ENCODE measurements around the gene DGKI.

Gene DGKI

DNA sequence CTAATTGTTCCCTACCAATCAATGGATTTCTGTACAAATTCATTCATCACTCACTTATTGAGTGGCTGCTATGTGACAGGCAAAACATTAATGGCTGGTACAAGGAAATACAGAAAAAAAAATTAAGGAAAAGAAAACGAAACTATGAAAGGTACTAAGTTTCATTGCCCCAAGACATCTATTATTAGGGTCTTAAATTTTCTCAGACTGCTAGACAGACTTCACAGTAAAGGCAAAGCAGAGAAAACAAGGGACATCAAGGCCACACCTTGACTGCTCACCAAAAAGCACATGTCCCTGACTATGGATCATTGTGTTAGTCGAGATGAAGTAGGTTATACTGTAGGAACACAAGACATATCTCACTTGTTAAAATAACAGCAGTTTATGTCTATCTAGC, 36.5 kb downstream of the DGKI start:
- CTCF ChIA-PET = no interaction called here
- TF ChIP-seq FOXA1 (IDR thresholded peaks at IDR 0.05) (no peak), ZNF384 (IDR thresholded peaks at IDR 0.05) (no peak)
- POLR2A ChIA-PET = no interaction called here
- no peak for DNase-seq (ENCODE audit: extremely low spot score)

DNA sequence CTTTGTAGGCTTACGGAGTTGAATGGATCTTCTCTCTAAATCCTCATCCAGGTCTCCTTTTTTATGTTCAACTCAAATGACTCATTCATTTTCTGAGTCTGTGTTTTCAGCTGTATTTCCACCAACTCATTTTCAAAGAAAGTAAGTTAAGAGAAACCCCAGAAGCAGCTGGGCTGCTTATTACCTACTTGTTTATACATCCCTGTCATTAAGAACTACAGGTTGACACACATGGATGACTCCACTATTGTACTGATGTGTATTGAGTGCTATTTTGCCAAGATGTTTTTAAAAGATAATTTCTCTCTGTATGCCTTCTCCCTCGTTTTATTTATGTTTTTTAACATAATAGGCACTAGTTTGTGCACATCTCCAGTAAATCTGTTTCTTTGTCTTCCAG, 41.9 kb downstream of the DGKI start:
- ChIA-PET CTCF (no interaction called here), POLR2A (no interaction called here)
- DNase-seq (ENCODE audit: extremely low spot score) = no peak
- TF ChIP-seq NFRKB (IDR thresholded peaks at IDR 0.05) (no peak), L3MBTL2 (conservative IDR thresholded peaks at IDR 0.05) (no peak), ELF4 (IDR thresholded peaks at IDR 0.05) (no peak), FOXM1 (IDR thresholded peaks at IDR 0.05; ENCODE audit: borderline replicate concordance) (no peak), LEF1 (IDR thresholded peaks at IDR 0.05; ENCODE audit: borderline replicate concordance) (no peak), SP1 (IDR thresholded peaks at IDR 0.05) (no peak), ARNT (IDR thresholded peaks at IDR 0.05) (no peak), FOXK2 (IDR thresholded peaks at IDR 0.05) (no peak), FOXA1 (IDR thresholded peaks at IDR 0.05) (no peak), ZNF384 (IDR thresholded peaks at IDR 0.05) (no peak), SUZ12 (IDR thresholded peaks at IDR 0.05) (no peak), BHLHE40 (IDR thresholded peaks at IDR 0.05; ENCODE audit: borderline replicate concordance) (no peak), CTBP1 (IDR thresholded peaks at IDR 0.05; ENCODE audit: borderline replicate concordance) (no peak), HDGF (IDR thresholded peaks at IDR 0.05; ENCODE audit: borderline replicate concordance) (no peak), TARDBP (IDR thresholded peaks at IDR 0.05) (no peak)
- TF ChIP-seq, protein P1, sequence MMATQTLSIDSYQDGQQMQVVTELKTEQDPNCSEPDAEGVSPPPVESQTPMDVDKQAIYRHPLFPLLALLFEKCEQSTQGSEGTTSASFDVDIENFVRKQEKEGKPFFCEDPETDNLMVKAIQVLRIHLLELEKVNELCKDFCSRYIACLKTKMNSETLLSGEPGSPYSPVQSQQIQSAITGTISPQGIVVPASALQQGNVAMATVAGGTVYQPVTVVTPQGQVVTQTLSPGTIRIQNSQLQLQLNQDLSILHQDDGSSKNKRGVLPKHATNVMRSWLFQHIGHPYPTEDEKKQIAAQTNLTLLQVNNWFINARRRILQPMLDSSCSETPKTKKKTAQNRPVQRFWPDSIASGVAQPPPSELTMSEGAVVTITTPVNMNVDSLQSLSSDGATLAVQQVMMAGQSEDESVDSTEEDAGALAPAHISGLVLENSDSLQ (IDR thresholded peaks at IDR 0.05) = no peak

DNA sequence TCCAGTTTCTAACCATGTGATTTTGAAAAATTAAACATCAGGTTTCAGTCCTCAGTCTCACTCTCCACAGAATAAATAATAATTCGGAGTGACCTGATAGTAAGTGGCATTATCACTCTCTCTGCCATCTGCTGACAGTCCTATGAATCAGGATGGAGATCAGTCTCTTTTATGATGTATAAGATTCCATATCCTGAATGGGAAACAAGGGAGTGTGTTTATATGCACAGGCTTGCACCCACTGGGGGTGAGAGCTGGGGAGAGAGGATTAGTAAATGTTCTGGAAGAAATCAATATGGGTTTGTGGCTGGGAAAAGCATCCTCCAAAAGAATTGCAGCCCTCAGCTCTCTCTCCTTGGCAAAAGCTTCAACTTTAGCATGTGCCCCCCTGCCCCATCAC, 45.3 kb downstream of the DGKI start:
- no peak for DNase-seq (ENCODE audit: extremely low spot score)
- ChIA-PET POLR2A (no interaction called here), CTCF (no interaction called here)
- TF ChIP-seq FOXM1 (IDR thresholded peaks at IDR 0.05; ENCODE audit: borderline replicate concordance) (no peak), ZNF384 (IDR thresholded peaks at IDR 0.05) (no peak), L3MBTL2 (conservative IDR thresholded peaks at IDR 0.05) (no peak), SP1 (IDR thresholded peaks at IDR 0.05) (no peak), CTBP1 (IDR thresholded peaks at IDR 0.05; ENCODE audit: borderline replicate concordance) (no peak), ARNT (IDR thresholded peaks at IDR 0.05) (no peak), SUZ12 (IDR thresholded peaks at IDR 0.05) (no peak), FOXA1 (IDR thresholded peaks at IDR 0.05) (no peak), TARDBP (IDR thresholded peaks at IDR 0.05) (no peak), LEF1 (IDR thresholded peaks at IDR 0.05; ENCODE audit: borderline replicate concordance) (no peak)

DNA sequence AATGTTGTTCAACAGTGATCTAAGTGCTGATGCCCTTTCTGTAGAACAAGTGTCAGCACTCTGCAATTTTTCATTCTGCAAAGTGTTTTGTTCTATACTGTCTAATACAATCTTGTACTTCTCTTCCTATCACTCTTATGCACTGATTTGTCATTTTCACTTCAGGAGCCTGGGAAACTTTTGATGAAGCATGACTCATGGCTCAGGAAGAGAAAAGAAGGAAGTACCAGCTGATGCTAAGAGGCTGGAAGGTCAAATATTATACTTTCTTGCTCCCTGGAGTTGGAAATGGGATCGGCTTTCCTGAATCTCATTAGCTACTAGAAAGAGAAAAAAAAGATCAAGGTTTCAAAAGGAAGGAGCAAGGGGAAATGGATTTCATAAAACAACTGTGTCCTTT, 45.8 kb downstream of the DGKI start:
- CTCF ChIA-PET = interaction anchor here (0.6 kb wide), 1 partner anchor 22 kb away, joined by 4 read pairs; no protein-coding TSS in a partner anchor

DNA sequence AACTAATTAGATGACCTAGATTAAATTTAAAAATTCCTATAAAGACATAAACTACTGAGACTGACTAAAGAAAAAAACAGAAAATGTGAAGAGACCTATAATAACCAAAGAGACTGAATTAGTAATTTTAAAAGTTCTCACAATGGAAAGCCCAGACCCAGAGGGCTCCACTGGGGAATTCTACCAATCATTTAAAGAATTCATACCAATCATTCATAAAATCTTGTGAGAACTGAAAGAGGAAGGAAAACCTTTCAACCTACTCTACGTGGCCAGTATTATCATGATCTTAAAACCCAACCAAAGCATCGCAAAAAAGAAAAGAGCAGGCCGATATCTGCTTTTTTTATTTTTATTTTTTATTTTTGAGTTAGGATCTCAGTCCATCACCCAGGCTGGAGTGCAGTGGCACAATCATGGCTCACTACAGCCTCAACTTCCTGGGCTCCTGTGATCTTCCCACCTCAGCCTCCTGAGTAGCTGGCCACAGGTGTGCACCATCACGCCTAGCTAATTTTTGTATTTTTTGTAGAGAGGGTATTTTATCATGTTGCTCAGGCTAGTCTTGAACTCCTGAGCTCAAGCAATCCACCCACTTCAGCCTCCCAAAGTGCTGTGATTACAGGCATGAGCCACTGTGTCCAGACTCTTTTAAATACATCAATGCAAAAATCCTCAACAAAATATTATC, 48.6 kb downstream of the DGKI start:
- ChIA-PET POLR2A (no interaction called here), CTCF (no interaction called here)
- TF ChIP-seq ARNT (IDR thresholded peaks at IDR 0.05) = no peak
- TF ChIP-seq NFRKB (IDR thresholded peaks at IDR 0.05) = no peak
- TF ChIP-seq SUZ12 (IDR thresholded peaks at IDR 0.05) = no peak
- TF ChIP-seq FOXM1 (IDR thresholded peaks at IDR 0.05; ENCODE audit: borderline replicate concordance) = no peak
- TF ChIP-seq ZNF384 (IDR thresholded peaks at IDR 0.05) = no peak
- no peak for TF ChIP-seq FOXK2 (IDR thresholded peaks at IDR 0.05)
- no peak for TF ChIP-seq ELF4 (IDR thresholded peaks at IDR 0.05)
- no peak for TF ChIP-seq BHLHE40 (IDR thresholded peaks at IDR 0.05; ENCODE audit: borderline replicate concordance)
- no peak for TF ChIP-seq FOXA1 (IDR thresholded peaks at IDR 0.05)
- TF ChIP-seq LEF1 (IDR thresholded peaks at IDR 0.05; ENCODE audit: borderline replicate concordance) = no peak
- no peak for TF ChIP-seq SP1 (IDR thresholded peaks at IDR 0.05)
- no peak for TF ChIP-seq L3MBTL2 (conservative IDR thresholded peaks at IDR 0.05)
- TF ChIP-seq, protein P1 (IDR thresholded peaks at IDR 0.05) = no peak
- no peak for TF ChIP-seq TARDBP (IDR thresholded peaks at IDR 0.05)
- TF ChIP-seq CTBP1 (IDR thresholded peaks at IDR 0.05; ENCODE audit: borderline replicate concordance) = no peak
- no peak for TF ChIP-seq HDGF (IDR thresholded peaks at IDR 0.05; ENCODE audit: borderline replicate concordance)
- DNase-seq (ENCODE audit: extremely low spot score) = no peak

More for the DNA sequence above, 45.8 kb downstream of the DGKI start:
- TF ChIP-seq ZNF384 (IDR thresholded peaks at IDR 0.05) (no peak), CTBP1 (IDR thresholded peaks at IDR 0.05; ENCODE audit: borderline replicate concordance) (no peak), ARNT (IDR thresholded peaks at IDR 0.05) (no peak), FOXA1 (IDR thresholded peaks at IDR 0.05) (no peak), SP1 (IDR thresholded peaks at IDR 0.05) (no peak), FOXM1 (IDR thresholded peaks at IDR 0.05; ENCODE audit: borderline replicate concordance) (no peak), FOXK2 (IDR thresholded peaks at IDR 0.05) (no peak), TARDBP (IDR thresholded peaks at IDR 0.05) (no peak), LEF1 (IDR thresholded peaks at IDR 0.05; ENCODE audit: borderline replicate concordance) (no peak), HDGF (IDR thresholded peaks at IDR 0.05; ENCODE audit: borderline replicate concordance) (no peak), ELF4 (IDR thresholded peaks at IDR 0.05) (no peak), NFRKB (IDR thresholded peaks at IDR 0.05) (no peak), SUZ12 (IDR thresholded peaks at IDR 0.05) (no peak), BHLHE40 (IDR thresholded peaks at IDR 0.05; ENCODE audit: borderline replicate concordance) (no peak), L3MBTL2 (conservative IDR thresholded peaks at IDR 0.05) (no peak)
- TF ChIP-seq, protein P1 (IDR thresholded peaks at IDR 0.05) = no peak
- DNase-seq (ENCODE audit: extremely low spot score) = no peak
- POLR2A ChIA-PET = no interaction called here

DNA sequence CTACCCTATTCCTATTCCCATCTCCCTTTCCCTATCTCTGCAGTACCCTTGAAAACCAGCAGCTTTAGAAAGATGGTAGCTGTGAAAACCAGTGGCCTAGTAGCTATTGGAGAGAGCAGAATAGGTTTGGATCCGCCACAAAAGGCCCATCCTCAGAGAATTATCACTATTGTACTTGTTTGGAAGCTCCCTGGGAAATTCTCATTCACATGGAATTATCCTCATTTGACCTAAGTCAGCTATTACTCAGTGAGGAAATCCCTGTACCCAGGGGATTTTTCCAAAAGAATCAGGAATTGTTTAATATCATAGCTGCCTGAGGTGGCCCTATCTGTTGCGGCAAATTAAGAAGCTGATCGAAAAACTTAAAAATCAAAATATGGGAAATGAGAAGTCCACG, 51.6 kb downstream of the DGKI start:
- POLR2A ChIA-PET = no interaction called here
- CTCF ChIA-PET = no interaction called here
- TF ChIP-seq ZNF384 (IDR thresholded peaks at IDR 0.05) = no peak
- no peak for TF ChIP-seq SP1 (IDR thresholded peaks at IDR 0.05)
- no peak for TF ChIP-seq TARDBP (IDR thresholded peaks at IDR 0.05)
- TF ChIP-seq L3MBTL2 (conservative IDR thresholded peaks at IDR 0.05) = no peak
- TF ChIP-seq BHLHE40 (IDR thresholded peaks at IDR 0.05; ENCODE audit: borderline replicate concordance) = no peak
- TF ChIP-seq FOXM1 (IDR thresholded peaks at IDR 0.05; ENCODE audit: borderline replicate concordance) = no peak
- no peak for TF ChIP-seq ELF4 (IDR thresholded peaks at IDR 0.05)
- no peak for TF ChIP-seq FOXA1 (IDR thresholded peaks at IDR 0.05)
- no peak for TF ChIP-seq SUZ12 (IDR thresholded peaks at IDR 0.05)
- TF ChIP-seq LEF1 (IDR thresholded peaks at IDR 0.05; ENCODE audit: borderline replicate concordance) = no peak
- TF ChIP-seq, protein P1 (IDR thresholded peaks at IDR 0.05) = no peak
- TF ChIP-seq NFRKB (IDR thresholded peaks at IDR 0.05) = no peak
- no peak for TF ChIP-seq ARNT (IDR thresholded peaks at IDR 0.05)
- no peak for TF ChIP-seq CTBP1 (IDR thresholded peaks at IDR 0.05; ENCODE audit: borderline replicate concordance)
- TF ChIP-seq FOXK2 (IDR thresholded peaks at IDR 0.05) = no peak
- TF ChIP-seq HDGF (IDR thresholded peaks at IDR 0.05; ENCODE audit: borderline replicate concordance) = no peak
- DNase-seq (ENCODE audit: extremely low spot score) = no peak
